Caco-2 (cell line): ENCODE data around the gene PRKCB. TPM values are rescaled to one million over a fixed set of nuclear protein-coding genes. Genes with fewer than 3 reads are reported as not detected.

ENCODE experiments used
- BruUV-seq: library from RNA; stranded (reverse); fragments of 400-500 nt; replicated peaks from 2 replicates; lab custom pipeline; 2021; lab: Mats Ljungman, UMichigan
- CTCF ChIA-PET: fragments of 300-600 bp; sonication (Branson Sonifier 250); formaldehyde crosslinking; loops from one replicate; lab custom pipeline; 2022; ENCODE audit warnings: antibody characterized with exemption; lab: Charles Lee
- POLR2A ChIA-PET: fragments of 300-600 bp; sonication (Branson Sonifier 250); formaldehyde crosslinking; loops from one replicate; lab custom pipeline; 2022; ENCODE audit warnings: antibody characterized with exemption; lab: Charles Lee
- DNase-seq, 2 experiments: peaks; one replicate each; pipeline versions ENCODE4 v3.0.0 to v3.0.0-alpha.2; 2020 to 2022
- H3K27me3 ChIP-seq: replicated peaks from 2 replicates; pipeline ENCODE4 v1.6.0; 2011; ENCODE audit warnings: low read length; ENCODE audit not compliant: control insufficient read depth, insufficient read depth
- H3K36me3 ChIP-seq: 2 replicates; pipeline ENCODE4 v1.5.1; 2011; ENCODE audit warnings: low read length; ENCODE audit not compliant: control insufficient read depth, insufficient read depth
- H3K4me1 ChIP-seq: fragments of 250-450 bp; sonication (Bioruptor Pico); 2 replicates; pipeline ENCODE4 v1.5.1; 2020; ENCODE audit warnings: mild to moderate bottlenecking
- H3K4me3 ChIP-seq: 2 replicates; pipeline ENCODE4 v1.5.1; 2011; ENCODE audit warnings: low read depth, mild to moderate bottlenecking, control low read depth, low read length
- H3K9me3 ChIP-seq: fragments of 250-450 bp; sonication (Bioruptor Pico); 2 replicates; pipeline ENCODE4 v1.5.1; 2020; ENCODE audit warnings: mild to moderate bottlenecking, moderate library complexity
- H3K27ac Mint-ChIP-seq: one replicate; pipeline ENCODE4 v1.8.0; 2022; ENCODE audit warnings: mixed read lengths; ENCODE audit not compliant: unreplicated experiment
- H3K27me3 Mint-ChIP-seq: one replicate; pipeline ENCODE4 v1.8.0; 2022; ENCODE audit warnings: mixed read lengths; ENCODE audit not compliant: insufficient read depth, unreplicated experiment
- H3K36me3 Mint-ChIP-seq: one replicate; pipeline ENCODE4 v1.8.0; 2022; ENCODE audit warnings: mild to moderate bottlenecking, mixed read lengths; ENCODE audit not compliant: insufficient read depth, unreplicated experiment
- H3K4me1 Mint-ChIP-seq: one replicate; pipeline ENCODE4 v1.8.0; 2022; ENCODE audit warnings: low read depth, mixed read lengths; ENCODE audit not compliant: unreplicated experiment
- H3K4me3 Mint-ChIP-seq: one replicate; pipeline ENCODE4 v1.8.0; 2022; ENCODE audit warnings: mild to moderate bottlenecking, moderate library complexity, mixed read lengths; ENCODE audit not compliant: unreplicated experiment
- H3K9me3 Mint-ChIP-seq: one replicate; pipeline ENCODE4 v1.8.0; 2022; ENCODE audit warnings: mixed read lengths; ENCODE audit not compliant: unreplicated experiment
- intact Hi-C: fragments of 100-400 bp; cut with micrococcal nuclease; formaldehyde crosslinking; loops from one replicate; pipeline ENCODE4 v1.10.0; 2022; ENCODE audit not compliant: unreplicated experiment
- total RNA-seq: library from RNA; stranded (reverse); gene quantifications from 2 replicates; pipeline ENCODE4 v1.2.3, GENCODE V29; 2022
- TF ChIP-seq, protein P1 (sequence below), 2 experiments: fragments of 200-600 bp in 1 of 2; IDR thresholded peaks; 1 replicate in 1 of 2; 2 replicates in 1 of 2; pipeline versions ENCODE4 v1.5.1 to v1.8.0; 2011 to 2022; ENCODE audit warnings: antibody characterized with exemption in 1 of 2, control low read depth in 1 of 2, inconsistent platforms in 1 of 2, low read depth in 1 of 2, low read length in 1 of 2, mild to moderate bottlenecking in 1 of 2, moderate library complexity in 1 of 2; ENCODE audit not compliant: insufficient read depth in 1 of 2, severe bottlenecking in 1 of 2, unreplicated experiment in 1 of 2

The PRKCB gene
- total RNA-seq, 1 experiment from 2014 or later, result not detected

- H3K36me3 Mint-ChIP-seq, result no peaks in the 10 kb centered on the region
- peaks cover 12% of the 10 kb centered on the region for H3K27me3 Mint-ChIP-seq
- BruUV-seq, result no TSS peak
- H3K9me3 Mint-ChIP-seq, result no peaks in the 10 kb centered on the region
- H3K4me1 Mint-ChIP-seq, result no peaks in the 10 kb centered on the region
- no peak overlapping the region for H3K4me3 ChIP-seq
- H3K4me3 Mint-ChIP-seq, result no peak overlapping the region
- ChIA-PET POLR2A (no interaction called here), CTCF (no interaction called here)
- no peak for DNase-seq
- intact Hi-C loops, result no loop called here
- no peaks in the 10 kb centered on the region for H3K36me3 ChIP-seq
- H3K4me1 ChIP-seq, result no peaks in the 10 kb centered on the region
- no peak overlapping the region for H3K27ac Mint-ChIP-seq
- H3K27me3 ChIP-seq, result no peaks in the 10 kb centered on the region
- TF ChIP-seq, protein P1, sequence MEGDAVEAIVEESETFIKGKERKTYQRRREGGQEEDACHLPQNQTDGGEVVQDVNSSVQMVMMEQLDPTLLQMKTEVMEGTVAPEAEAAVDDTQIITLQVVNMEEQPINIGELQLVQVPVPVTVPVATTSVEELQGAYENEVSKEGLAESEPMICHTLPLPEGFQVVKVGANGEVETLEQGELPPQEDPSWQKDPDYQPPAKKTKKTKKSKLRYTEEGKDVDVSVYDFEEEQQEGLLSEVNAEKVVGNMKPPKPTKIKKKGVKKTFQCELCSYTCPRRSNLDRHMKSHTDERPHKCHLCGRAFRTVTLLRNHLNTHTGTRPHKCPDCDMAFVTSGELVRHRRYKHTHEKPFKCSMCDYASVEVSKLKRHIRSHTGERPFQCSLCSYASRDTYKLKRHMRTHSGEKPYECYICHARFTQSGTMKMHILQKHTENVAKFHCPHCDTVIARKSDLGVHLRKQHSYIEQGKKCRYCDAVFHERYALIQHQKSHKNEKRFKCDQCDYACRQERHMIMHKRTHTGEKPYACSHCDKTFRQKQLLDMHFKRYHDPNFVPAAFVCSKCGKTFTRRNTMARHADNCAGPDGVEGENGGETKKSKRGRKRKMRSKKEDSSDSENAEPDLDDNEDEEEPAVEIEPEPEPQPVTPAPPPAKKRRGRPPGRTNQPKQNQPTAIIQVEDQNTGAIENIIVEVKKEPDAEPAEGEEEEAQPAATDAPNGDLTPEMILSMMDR (IDR thresholded peaks at IDR 0.05; ENCODE audit: insufficient read depth in 1 of 2, low read depth in 1 of 2, low read length in 1 of 2, severe bottlenecking in 1 of 2, unreplicated experiment in 1 of 2), result no peak
- no peaks in the 10 kb centered on the region for H3K9me3 ChIP-seq
Observed at GRCh38 chr16:23922406-23922805, 86.6 kb downstream of the PRKCB start.

DNA sequence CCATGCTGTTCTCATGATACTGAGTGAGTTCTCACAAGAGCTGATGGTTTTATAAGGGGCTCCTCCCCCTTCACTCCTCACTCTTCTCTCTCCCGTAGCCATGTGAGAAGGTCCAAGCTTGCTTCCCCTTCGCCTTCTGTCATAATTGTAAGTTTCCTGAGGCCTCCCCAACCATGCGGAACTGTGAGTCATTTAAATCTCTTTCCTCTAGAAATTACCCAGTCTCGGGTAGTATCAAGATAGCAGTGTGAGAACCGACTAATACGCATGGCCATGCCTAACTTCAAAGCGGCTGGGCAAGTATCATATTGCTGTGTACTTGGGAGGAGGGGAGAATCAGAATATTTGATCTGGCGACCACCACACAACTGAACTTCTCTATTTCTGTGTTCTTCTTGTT, 88.3 kb downstream of the PRKCB start:
- Mint-ChIP-seq H3K36me3 (no peaks in the 10 kb centered on the region), H3K4me3 (no peak overlapping the region), H3K27me3 (peaks cover 15% of the 10 kb centered on the region), H3K9me3 (no peaks in the 10 kb centered on the region), H3K27ac (no peak overlapping the region), H3K4me1 (no peaks in the 10 kb centered on the region)
- Histone ChIP-seq H3K9me3 (no peaks in the 10 kb centered on the region), H3K4me3 (no peak overlapping the region), H3K36me3 (no peaks in the 10 kb centered on the region), H3K4me1 (no peaks in the 10 kb centered on the region), H3K27me3 (no peaks in the 10 kb centered on the region)
- no peak for DNase-seq
- TF ChIP-seq, protein P1 (IDR thresholded peaks at IDR 0.05; ENCODE audit: insufficient read depth in 1 of 2, low read depth in 1 of 2, low read length in 1 of 2, severe bottlenecking in 1 of 2, unreplicated experiment in 1 of 2), result no peak
- intact Hi-C loops, result no loop called here
- POLR2A ChIA-PET, result no interaction called here
- no TSS peak for BruUV-seq
- CTCF ChIA-PET, result no interaction called here

DNA sequence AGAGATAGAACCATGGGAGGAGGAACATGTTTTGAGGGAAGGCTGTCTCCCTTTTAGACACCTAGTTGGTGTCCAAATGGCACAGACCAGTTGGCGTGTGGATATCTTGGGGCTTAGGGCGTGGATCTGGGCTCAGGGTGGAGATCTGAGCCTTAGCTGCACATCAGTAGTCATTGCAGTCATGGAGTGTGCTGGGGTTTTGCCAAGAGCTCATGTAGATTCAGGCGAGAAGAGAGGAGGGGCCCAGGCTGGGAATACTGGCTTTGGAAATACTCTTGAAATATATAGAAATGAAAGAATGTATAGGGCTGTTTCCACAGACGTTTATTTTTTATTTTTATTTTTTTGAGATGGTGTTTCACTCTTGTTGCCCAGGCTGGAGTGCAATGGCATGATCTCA, 92.0 kb downstream of the PRKCB start:
- CTCF ChIA-PET, result no interaction called here
- TF ChIP-seq, protein P1 (IDR thresholded peaks at IDR 0.05; ENCODE audit: insufficient read depth in 1 of 2, low read depth in 1 of 2, low read length in 1 of 2, severe bottlenecking in 1 of 2, unreplicated experiment in 1 of 2), result no peak
- no peak for DNase-seq
- H3K4me3 ChIP-seq, result no peak overlapping the region
- H3K9me3 ChIP-seq, result no peaks in the 10 kb centered on the region
- H3K36me3 ChIP-seq, result no peaks in the 10 kb centered on the region
- H3K4me1 Mint-ChIP-seq, result no peaks in the 10 kb centered on the region
- no peak overlapping the region for H3K27ac Mint-ChIP-seq
- no peak overlapping the region for H3K4me3 Mint-ChIP-seq
- BruUV-seq, result no TSS peak
- H3K27me3 Mint-ChIP-seq, result peaks cover 18% of the 10 kb centered on the region
- intact Hi-C loops, result no loop called here
- H3K4me1 ChIP-seq, result no peaks in the 10 kb centered on the region
- POLR2A ChIA-PET, result no interaction called here
- H3K9me3 Mint-ChIP-seq, result no peaks in the 10 kb centered on the region
- H3K36me3 Mint-ChIP-seq, result no peaks in the 10 kb centered on the region
- H3K27me3 ChIP-seq, result no peaks in the 10 kb centered on the region
